ENCODE data around the gene OPCML.
A peak's percentile ranks its signal among the peaks of the same experiment; 100 is the strongest.

OPCML gene

GRCh38 chr11:133064961-133065360 lies 467.3 kb downstream of the OPCML start:
- no peak for ATAC-seq
- TF ChIP-seq ZFP3 (CRISPR knock-in tag; IDR thresholded peaks at IDR 0.05): no peak
- TF ChIP-seq, protein P1, sequence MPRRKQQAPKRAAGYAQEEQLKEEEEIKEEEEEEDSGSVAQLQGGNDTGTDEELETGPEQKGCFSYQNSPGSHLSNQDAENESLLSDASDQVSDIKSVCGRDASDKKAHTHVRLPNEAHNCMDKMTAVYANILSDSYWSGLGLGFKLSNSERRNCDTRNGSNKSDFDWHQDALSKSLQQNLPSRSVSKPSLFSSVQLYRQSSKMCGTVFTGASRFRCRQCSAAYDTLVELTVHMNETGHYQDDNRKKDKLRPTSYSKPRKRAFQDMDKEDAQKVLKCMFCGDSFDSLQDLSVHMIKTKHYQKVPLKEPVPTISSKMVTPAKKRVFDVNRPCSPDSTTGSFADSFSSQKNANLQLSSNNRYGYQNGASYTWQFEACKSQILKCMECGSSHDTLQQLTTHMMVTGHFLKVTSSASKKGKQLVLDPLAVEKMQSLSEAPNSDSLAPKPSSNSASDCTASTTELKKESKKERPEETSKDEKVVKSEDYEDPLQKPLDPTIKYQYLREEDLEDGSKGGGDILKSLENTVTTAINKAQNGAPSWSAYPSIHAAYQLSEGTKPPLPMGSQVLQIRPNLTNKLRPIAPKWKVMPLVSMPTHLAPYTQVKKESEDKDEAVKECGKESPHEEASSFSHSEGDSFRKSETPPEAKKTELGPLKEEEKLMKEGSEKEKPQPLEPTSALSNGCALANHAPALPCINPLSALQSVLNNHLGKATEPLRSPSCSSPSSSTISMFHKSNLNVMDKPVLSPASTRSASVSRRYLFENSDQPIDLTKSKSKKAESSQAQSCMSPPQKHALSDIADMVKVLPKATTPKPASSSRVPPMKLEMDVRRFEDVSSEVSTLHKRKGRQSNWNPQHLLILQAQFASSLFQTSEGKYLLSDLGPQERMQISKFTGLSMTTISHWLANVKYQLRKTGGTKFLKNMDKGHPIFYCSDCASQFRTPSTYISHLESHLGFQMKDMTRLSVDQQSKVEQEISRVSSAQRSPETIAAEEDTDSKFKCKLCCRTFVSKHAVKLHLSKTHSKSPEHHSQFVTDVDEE (CRISPR knock-in tag; IDR thresholded peaks at IDR 0.05): no peak
- no peak for TF ChIP-seq BACH2 (CRISPR knock-in tag; IDR thresholded peaks at IDR 0.05; ENCODE audit: borderline replicate concordance)
- no peak for TF ChIP-seq TCF4 (CRISPR knock-in tag; IDR thresholded peaks at IDR 0.05; ENCODE audit: borderline replicate concordance)
- TF ChIP-seq ARNTL (CRISPR knock-in tag; IDR thresholded peaks at IDR 0.05; ENCODE audit: borderline replicate concordance, low read depth): no peak
- no peak for TF ChIP-seq SNAI2 (CRISPR knock-in tag; IDR thresholded peaks at IDR 0.05)
- TF ChIP-seq ESRRG (CRISPR knock-in tag; IDR thresholded peaks at IDR 0.05): no peak

- TF ChIP-seq ZC3H10 (CRISPR knock-in tag; IDR thresholded peaks at IDR 0.05): no peak
- no peak for TF ChIP-seq TOX (CRISPR knock-in tag; IDR thresholded peaks at IDR 0.05; ENCODE audit: borderline replicate concordance)
These were observed 468.0 kb downstream of the OPCML start for GRCh38 chr11:133064152-133064877.

GRCh38 chr11:133058501-133058900 lies 473.8 kb downstream of the OPCML start:
- no peak for ATAC-seq
- TF ChIP-seq CSDC2 (CRISPR knock-in tag; IDR thresholded peaks at IDR 0.05): no peak
- TF ChIP-seq, protein P1 (CRISPR knock-in tag; IDR thresholded peaks at IDR 0.05): no peak
- no peak for TF ChIP-seq BACH2 (CRISPR knock-in tag; IDR thresholded peaks at IDR 0.05; ENCODE audit: borderline replicate concordance)

More at GRCh38 chr11:133064152-133064877, 468.0 kb downstream of the OPCML start:
- peak; percentile 35; the same call in 1 of the 3 replicates for ATAC-seq

DNA sequence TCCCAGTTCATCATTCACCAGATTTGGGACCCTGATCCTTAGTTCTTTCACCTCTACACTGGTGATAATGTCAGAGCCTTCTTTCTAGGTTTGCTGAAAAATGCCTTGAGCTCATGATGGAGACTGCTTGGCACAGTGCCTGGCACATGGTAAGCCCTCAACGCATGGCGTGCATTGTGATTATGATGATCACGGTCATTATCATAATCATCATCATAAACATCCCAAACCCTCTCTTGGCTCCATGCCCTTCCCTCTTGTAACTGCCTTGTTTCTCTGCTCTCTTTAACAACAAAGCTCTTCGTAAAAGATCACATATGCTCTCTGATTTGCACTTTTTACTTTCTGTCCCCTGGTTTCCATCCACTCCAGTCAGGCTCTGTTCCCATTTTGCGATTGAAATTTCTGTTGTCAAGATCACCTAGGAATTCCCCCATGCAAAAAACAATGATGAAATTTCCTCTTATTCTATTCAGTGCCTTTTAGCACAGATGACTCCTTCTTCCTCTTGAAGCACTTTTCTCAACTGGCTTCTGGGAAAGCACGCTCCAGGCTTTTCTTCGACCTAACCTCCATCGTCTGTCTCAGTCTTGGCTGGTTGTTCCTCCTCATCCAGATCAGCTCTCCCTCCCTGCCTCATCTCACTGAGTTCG lies 479.1 kb downstream of the OPCML start:
- ATAC-seq: no peak

GRCh38 chr11:133052537-133052936 lies 479.8 kb downstream of the OPCML start:
- TF ChIP-seq ARNTL (CRISPR knock-in tag; IDR thresholded peaks at IDR 0.05; ENCODE audit: borderline replicate concordance, low read depth): no peak
- no peak for ATAC-seq

More for the DNA sequence above, 479.1 kb downstream of the OPCML start:
- TF ChIP-seq CSDC2 (CRISPR knock-in tag; IDR thresholded peaks at IDR 0.05): no peak
- TF ChIP-seq, protein P1 (CRISPR knock-in tag; IDR thresholded peaks at IDR 0.05): no peak

- ATAC-seq: no peak
- TF ChIP-seq BACH2 (CRISPR knock-in tag; IDR thresholded peaks at IDR 0.05; ENCODE audit: borderline replicate concordance) (no peak), CREB5 (CRISPR knock-in tag; IDR thresholded peaks at IDR 0.05; ENCODE audit: low read depth) (no peak), ZC3H10 (CRISPR knock-in tag; IDR thresholded peaks at IDR 0.05) (no peak), CSRNP3 (CRISPR knock-in tag; IDR thresholded peaks at IDR 0.05) (no peak), TCF4 (CRISPR knock-in tag; IDR thresholded peaks at IDR 0.05; ENCODE audit: borderline replicate concordance) (no peak), ZNF565 (CRISPR knock-in tag; conservative IDR thresholded peaks at IDR 0.05; ENCODE audit: low read depth) (no peak), PPARA (CRISPR knock-in tag; IDR thresholded peaks at IDR 0.05; ENCODE audit: borderline replicate concordance) (no peak)
These were observed 482.9 kb downstream of the OPCML start for GRCh38 chr11:133049244-133050019.

Measured in SK-N-SH treated with all-trans-retinoic acid at 6 μM for 48 hours (cell line).